Esophagus squamous epithelium (tissue), 4 donors: ENCODE results near the gene STARD7.

Experiments
- POLR2A ChIP-seq, 4 donors: fragments of 450-650 bp; IDR thresholded peaks; one replicate each; pipeline ENCODE4 v1.6.1; 2017; ENCODE audit warnings: antibody characterized with exemption in 4 of 4, mild to moderate bottlenecking in 4 of 4, moderate library complexity in 3 of 4
- TF ChIP-seq, protein P1 (sequence below), 6 experiments: fragments of 450-650 bp in 4 of 6; fragments of 200-600 bp in 2 of 6; sonication (generic) in 2 of 6; IDR thresholded peaks; one replicate each; pipeline ENCODE4 v1.5.1; 2016 to 2019; ENCODE audit warnings: antibody characterized with exemption in 6 of 6, mild to moderate bottlenecking in 4 of 6, moderate library complexity in 4 of 6

DNA sequence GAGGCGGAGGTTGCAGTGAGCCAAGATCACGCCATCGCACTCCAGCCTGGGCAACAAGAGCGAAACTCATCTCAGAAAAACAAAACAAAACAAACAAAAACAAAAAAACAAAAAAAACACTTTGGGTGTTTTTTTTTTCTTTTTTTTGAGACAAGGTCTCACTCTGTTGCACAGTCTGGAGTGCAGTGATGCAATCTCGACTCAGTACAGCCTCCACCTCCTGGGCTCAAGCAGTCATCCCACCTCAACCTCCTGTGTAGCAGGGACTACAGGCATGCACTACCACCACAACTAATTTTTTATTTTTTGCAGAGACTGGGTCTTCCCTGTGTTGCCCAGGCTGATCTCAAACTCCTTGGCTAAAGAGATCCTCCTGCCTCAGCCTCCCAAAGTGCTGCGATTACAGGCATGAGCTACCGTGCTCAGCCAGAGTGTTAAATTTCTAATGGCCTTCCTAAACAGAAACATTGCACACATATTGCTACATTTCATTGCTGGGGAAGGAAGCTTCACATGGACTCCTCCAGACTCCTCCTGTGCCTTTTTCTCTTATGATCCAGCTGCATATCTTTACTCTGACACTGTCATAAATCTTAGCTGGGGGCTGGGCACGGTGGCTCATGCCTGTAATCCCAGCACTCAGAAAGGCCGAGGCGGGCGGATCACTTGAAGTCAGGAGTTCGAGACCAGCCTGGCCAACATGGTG lies 19.7 kb downstream of the STARD7 start:
- TF ChIP-seq, protein P1, sequence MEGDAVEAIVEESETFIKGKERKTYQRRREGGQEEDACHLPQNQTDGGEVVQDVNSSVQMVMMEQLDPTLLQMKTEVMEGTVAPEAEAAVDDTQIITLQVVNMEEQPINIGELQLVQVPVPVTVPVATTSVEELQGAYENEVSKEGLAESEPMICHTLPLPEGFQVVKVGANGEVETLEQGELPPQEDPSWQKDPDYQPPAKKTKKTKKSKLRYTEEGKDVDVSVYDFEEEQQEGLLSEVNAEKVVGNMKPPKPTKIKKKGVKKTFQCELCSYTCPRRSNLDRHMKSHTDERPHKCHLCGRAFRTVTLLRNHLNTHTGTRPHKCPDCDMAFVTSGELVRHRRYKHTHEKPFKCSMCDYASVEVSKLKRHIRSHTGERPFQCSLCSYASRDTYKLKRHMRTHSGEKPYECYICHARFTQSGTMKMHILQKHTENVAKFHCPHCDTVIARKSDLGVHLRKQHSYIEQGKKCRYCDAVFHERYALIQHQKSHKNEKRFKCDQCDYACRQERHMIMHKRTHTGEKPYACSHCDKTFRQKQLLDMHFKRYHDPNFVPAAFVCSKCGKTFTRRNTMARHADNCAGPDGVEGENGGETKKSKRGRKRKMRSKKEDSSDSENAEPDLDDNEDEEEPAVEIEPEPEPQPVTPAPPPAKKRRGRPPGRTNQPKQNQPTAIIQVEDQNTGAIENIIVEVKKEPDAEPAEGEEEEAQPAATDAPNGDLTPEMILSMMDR (IDR thresholded peaks at IDR 0.05): no peak
- no peak for TF ChIP-seq POLR2A (IDR thresholded peaks at IDR 0.05)
